Measurements from ENCODE around the gene TXN. TPM values are rescaled to one million over a fixed set of nuclear protein-coding genes. Genes with fewer than 3 reads are reported as not detected.

The TXN gene
- total RNA-seq, 2 donors from 2014 or later = 282 to 336 TPM

DNA sequence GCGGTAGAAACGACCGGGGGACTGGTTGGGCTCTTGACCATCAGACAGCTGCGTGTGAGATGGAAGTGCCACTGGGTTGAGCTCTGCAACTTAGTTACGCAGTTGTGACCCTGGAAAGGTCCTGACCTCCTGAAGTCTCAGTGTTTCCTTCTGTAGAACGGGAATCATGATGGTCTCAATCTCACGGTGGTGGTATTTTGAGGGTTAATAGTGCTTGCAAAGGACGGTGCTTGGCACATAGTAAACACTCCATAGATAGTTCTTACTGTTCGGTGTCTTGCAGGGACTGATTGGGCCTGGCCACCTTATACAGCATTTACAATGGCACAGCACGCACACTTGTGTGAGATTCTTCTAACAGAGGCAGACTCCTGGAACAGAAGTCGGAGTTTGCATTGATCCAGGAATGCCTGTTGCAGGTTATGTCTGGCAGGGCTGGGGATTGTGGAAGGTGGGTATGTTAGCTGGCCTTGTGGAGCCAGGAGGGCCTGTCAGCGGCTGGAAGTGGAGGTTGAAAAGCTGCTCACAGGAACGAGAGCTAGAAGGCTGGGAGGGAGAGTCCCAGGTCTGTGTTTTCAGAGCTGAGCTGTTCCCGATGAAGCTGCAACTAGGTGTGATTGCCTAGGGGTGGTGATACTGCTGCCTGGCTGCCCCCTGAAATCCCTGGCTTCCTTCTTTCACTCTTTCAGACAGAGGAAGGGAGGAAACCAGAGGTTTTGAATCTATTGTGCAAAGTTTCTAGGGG is 962 bp upstream of the TXN start:
- H3K4me3 Mint-ChIP-seq = peak overlapping the region; percentile 94

DNA sequence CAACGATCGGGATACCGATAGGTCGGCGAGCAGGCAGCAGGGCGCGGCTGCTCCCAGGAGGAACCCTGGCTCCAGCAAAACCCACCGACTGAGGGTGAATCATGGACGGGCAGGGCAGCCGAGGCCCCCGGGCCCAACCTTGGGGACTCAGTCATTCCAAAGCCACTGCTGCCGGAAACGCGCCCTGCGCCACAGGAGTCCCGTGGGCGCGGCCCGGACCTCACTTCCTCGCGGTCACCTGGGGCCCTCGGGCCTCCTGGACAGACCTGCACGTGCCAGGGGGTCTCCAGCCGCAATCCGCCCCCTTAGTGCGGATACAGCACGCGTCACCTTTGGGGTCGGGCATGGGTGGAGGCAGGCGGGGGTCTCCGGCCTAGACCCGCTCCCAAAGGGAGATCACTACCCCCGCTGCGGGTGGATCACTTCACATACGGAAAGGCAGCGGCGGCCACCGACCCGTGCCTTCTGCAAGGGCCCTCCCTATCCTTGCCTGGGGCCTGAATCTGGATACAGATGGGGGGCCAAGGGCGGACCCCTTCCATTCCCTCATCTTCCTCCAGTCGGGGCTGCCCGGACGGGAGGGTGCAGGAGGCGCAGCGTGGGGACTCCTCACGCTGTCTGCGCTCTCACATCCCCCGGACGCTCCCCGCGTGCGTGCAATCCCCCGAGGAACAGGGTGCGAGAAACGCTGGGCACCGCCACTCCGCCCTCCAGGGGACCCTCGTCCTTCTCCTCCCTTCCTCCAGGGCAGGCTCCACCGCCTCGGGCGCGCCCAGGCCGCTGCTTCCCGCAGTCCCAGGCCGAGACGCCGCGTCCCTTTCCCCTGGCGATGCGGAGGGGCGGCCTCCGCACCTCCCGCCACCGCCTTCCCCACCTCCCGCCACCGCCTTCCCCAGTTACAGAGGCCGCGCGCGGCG is 586 bp downstream of the TXN start:
- H3K4me3 Mint-ChIP-seq = peak overlapping the region; percentile 94
- H3K27ac ChIP-seq (ENCODE audit: low read depth, low read length) = peak overlapping the region; percentile 74
- peak overlapping the region; percentile 93 for H3K4me3 ChIP-seq (ENCODE audit: low read length)
- H3K9ac ChIP-seq (ENCODE audit: extremely low read depth, low read length, poor library complexity, severe bottlenecking) = peak overlapping the region; percentile 69
- H3K9me3 ChIP-seq (ENCODE audit: control insufficient read depth, low read length) = no peaks in the 10 kb centered on the region
- no peaks in the 10 kb centered on the region for H3K27me3 Mint-ChIP-seq (ENCODE audit: insufficient read depth)
- peaks cover 41% of the 10 kb centered on the region for H3K4me1 Mint-ChIP-seq
- WGBS, 2 experiments (ENCODE audit: insufficient coverage in 1 of 2, insufficient read length in 1 of 2) = 0% methylated on average over 24 to 81 of the region's 81 CpGs
- peaks cover 8% of the 10 kb centered on the region for H3K36me3 Mint-ChIP-seq (ENCODE audit: low read depth)
- peak overlapping the region; percentile 94 for H3K27ac Mint-ChIP-seq
- TF ChIP-seq, protein P1, sequence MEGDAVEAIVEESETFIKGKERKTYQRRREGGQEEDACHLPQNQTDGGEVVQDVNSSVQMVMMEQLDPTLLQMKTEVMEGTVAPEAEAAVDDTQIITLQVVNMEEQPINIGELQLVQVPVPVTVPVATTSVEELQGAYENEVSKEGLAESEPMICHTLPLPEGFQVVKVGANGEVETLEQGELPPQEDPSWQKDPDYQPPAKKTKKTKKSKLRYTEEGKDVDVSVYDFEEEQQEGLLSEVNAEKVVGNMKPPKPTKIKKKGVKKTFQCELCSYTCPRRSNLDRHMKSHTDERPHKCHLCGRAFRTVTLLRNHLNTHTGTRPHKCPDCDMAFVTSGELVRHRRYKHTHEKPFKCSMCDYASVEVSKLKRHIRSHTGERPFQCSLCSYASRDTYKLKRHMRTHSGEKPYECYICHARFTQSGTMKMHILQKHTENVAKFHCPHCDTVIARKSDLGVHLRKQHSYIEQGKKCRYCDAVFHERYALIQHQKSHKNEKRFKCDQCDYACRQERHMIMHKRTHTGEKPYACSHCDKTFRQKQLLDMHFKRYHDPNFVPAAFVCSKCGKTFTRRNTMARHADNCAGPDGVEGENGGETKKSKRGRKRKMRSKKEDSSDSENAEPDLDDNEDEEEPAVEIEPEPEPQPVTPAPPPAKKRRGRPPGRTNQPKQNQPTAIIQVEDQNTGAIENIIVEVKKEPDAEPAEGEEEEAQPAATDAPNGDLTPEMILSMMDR (conservative IDR thresholded peaks at IDR 0.05) = no peak
- no peaks in the 10 kb centered on the region for H3K4me1 ChIP-seq (ENCODE audit: control insufficient read depth, insufficient read depth, low read length)
- no peaks in the 10 kb centered on the region for H3K9me3 Mint-ChIP-seq
- H3K36me3 ChIP-seq (ENCODE audit: control insufficient read depth, insufficient read depth, low read length) = peaks cover 6% of the 10 kb centered on the region
- H3K27me3 ChIP-seq (ENCODE audit: control insufficient read depth, insufficient read depth, low read length, poor library complexity, severe bottlenecking) = no peaks in the 10 kb centered on the region
- peak; percentile 76 for DNase-seq

More for the DNA sequence above, 962 bp upstream of the TXN start:
- Mint-ChIP-seq H3K36me3 (ENCODE audit: low read depth) (peaks cover 2% of the 10 kb centered on the region), H3K27me3 (ENCODE audit: insufficient read depth) (no peaks in the 10 kb centered on the region), H3K4me1 (peaks cover 39% of the 10 kb centered on the region), H3K27ac (peak overlapping the region; percentile 96), H3K9me3 (no peaks in the 10 kb centered on the region)
- Histone ChIP-seq H3K4me3 (ENCODE audit: low read length) (peak overlapping the region; percentile 93), H3K27me3 (ENCODE audit: control insufficient read depth, insufficient read depth, low read length, poor library complexity, severe bottlenecking) (no peaks in the 10 kb centered on the region), H3K4me1 (ENCODE audit: control insufficient read depth, insufficient read depth, low read length) (no peaks in the 10 kb centered on the region), H3K9me3 (ENCODE audit: control insufficient read depth, low read length) (no peaks in the 10 kb centered on the region), H3K9ac (ENCODE audit: extremely low read depth, low read length, poor library complexity, severe bottlenecking) (peak overlapping the region; percentile 44), H3K27ac (ENCODE audit: low read depth, low read length) (no peak overlapping the region), H3K36me3 (ENCODE audit: control insufficient read depth, insufficient read depth, low read length) (no peaks in the 10 kb centered on the region)
- peak; percentile 75 for DNase-seq
- WGBS, 2 experiments (ENCODE audit: insufficient coverage in 1 of 2, insufficient read length in 1 of 2) = 18% methylated on average over 3 to 14 of the region's 14 CpGs
- TF ChIP-seq, protein P1 (conservative IDR thresholded peaks at IDR 0.05) = no peak

DNA sequence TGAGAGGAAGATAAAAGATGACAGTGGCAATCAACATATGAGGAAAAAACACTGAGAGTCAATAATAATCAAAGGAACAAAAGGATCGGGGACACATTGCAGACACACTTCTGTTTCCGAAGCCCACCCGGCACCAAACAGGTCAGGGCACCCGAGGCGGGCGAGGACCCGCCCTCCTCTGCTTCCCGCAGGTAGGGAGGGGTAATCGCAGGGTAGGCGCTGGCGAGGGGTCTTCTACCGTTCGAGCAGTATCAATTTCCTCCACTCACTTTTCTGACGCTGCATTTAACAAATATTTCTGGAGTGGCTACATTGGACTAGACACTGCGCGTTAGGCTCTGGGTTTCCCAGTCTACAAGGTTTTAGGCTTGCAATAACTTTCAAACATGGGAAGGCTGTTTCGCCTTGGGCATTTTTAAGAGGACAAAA is 1.3 kb downstream of the TXN start:
- H3K27ac ChIP-seq (ENCODE audit: low read depth, low read length) = no peak overlapping the region
- H3K4me1 ChIP-seq (ENCODE audit: control insufficient read depth, insufficient read depth, low read length) = no peaks in the 10 kb centered on the region
- Mint-ChIP-seq H3K4me3 (peak overlapping the region; percentile 94), H3K9me3 (no peaks in the 10 kb centered on the region), H3K4me1 (peaks cover 41% of the 10 kb centered on the region), H3K27ac (peak overlapping the region; percentile 77), H3K36me3 (ENCODE audit: low read depth) (peaks cover 14% of the 10 kb centered on the region), H3K27me3 (ENCODE audit: insufficient read depth) (no peaks in the 10 kb centered on the region)
- WGBS, 2 experiments (ENCODE audit: insufficient coverage in 1 of 2, insufficient read length in 1 of 2) = 3 to 4% methylated on average over 12 to 17 of the region's 17 CpGs
- H3K27me3 ChIP-seq (ENCODE audit: control insufficient read depth, insufficient read depth, low read length, poor library complexity, severe bottlenecking) = no peaks in the 10 kb centered on the region
- peak overlapping the region; percentile 69 for H3K9ac ChIP-seq (ENCODE audit: extremely low read depth, low read length, poor library complexity, severe bottlenecking)
- H3K36me3 ChIP-seq (ENCODE audit: control insufficient read depth, insufficient read depth, low read length) = peaks cover 12% of the 10 kb centered on the region
- DNase-seq = peak; percentile 62
- H3K4me3 ChIP-seq (ENCODE audit: low read length) = peak overlapping the region; percentile 93
- no peaks in the 10 kb centered on the region for H3K9me3 ChIP-seq (ENCODE audit: control insufficient read depth, low read length)
- TF ChIP-seq, protein P1 (conservative IDR thresholded peaks at IDR 0.05) = no peak
